Hematopoietic multipotent progenitor cell (in vitro differentiated cells): ENCODE data around the gene PROZ. TPM values are rescaled to one million over a fixed set of nuclear protein-coding genes. Genes with fewer than 3 reads are reported as not detected.

Experiments
- DNase-seq, 3 donors: peaks; one replicate each; pipeline ENCODE4 v3.0.0-alpha.2; 2011 to 2015; ENCODE audit warnings: low read depth in 2 of 3, low spot score in 2 of 3
- total RNA-seq: library from RNA; depleted of rRNA; stranded (reverse); fragments of >200 nt; gene quantifications from one replicate; pipeline ENCODE4 v1.2.3, GENCODE V29; 2012

PROZ gene
- total RNA-seq, 1 donor, result not detected

DNA sequence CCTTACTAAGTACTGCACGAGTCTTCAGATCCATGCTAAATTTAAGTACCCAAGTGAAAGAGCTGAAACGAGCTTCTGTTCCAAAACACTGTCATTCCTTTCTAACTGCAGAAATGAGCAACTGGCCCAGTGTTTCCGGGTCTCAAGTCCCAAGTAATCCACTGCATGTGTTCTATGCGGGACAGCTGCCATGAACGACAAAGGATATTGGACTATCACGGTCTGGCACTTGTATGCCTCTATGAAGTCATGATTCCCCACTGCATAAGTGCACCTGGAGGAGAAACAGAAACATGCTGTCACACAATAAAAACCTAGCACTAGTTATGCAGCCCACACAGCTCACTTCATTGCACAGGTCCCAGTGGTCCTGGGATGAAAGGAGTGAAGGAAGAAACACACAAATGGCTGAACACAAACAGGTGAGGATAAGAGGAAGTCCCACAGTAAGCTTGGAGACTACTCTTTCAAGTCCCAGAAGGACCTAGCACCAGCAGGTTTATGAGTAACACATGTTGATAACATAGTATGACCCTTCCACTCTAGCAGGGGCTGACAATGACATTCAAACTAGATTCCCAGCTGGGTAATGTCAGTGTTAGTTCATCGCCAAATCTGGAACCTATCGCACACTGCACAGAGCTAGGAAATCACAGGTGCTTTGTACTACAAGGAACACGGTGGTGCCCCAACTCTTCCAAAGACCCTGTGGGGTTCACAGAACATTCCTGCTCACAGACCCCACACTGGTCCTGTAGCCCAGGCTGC lies 38.7 kb downstream of the PROZ start:
- DNase-seq, result no peak

DNA sequence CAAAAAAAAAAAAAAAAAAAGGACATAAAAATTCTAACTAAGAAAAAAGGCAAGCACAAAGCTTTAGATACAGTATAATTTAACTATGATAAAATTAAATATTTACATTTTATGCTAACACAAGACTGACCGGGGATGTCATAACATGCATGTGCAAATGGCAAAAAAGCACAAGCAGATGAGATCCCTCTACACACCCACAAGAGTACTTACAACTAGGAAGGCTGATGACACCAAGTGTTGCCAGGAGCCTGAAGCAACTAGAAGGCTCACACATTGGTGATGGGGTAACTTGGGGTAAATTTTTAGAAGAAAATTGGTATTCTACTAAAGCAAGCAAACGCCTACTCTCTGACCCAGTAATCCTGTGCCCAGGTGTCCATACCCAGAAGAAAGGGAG lies 43.4 kb downstream of the PROZ start:
- no peak for DNase-seq

DNA sequence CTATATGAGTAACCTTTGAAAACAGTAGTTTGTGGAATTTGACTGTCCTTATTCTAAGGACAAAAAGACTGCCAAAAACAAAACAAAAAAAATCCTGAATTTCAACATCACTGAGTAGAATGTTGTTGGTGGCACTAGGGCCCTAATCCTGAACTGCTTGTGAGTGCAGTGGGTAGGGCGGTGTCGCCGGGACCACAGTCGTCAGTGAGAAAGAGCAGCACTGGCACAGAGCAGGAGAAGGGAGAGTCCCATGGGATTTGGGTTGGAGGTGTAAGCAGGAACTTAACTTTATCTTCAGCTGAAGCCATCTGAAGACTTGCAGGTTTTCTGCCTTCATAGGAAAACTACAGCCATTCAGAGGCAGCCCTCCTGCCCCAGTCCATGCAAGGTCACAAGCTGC lies 44.5 kb downstream of the PROZ start:
- DNase-seq, result no peak

DNA sequence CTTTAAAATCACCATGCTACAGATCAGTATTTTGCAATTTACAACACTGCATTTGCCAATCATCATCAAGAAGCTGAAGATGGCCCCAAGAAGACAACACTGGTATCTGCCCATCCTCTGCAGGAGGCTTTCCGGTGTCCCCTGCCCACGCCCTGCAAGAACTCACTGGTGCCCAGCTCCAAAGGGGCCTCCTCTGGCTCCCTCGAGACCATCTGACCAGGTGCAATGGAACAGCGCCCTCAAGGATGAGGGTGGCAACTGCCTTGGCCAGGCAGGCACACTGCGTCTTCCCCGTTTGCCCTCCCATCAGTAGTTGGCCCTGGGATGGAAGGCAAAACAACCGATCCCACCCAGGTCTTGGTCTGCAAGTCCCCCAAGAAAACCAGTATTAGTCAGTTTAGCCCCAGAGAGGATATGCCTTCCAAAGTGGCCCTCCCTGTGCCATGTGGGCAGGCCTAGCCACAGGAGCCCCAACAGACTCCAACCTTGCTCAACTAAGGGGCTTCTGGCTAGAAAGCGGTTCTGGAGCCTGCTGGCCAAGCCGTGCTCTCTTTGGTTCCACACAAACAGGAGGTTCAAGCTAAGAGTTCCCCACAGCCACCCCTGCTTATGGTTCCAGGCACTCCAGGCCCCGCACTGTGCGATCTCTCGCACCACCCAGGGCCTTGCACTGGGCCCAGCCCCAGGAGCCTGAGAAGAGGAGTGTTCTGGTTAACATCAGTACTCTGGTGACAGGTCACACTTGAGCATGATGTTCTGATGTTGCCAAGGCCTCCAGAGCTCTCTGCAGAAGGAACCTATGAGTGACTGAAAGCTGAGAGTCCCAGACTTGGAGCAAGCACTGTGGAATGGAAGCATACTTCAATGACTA lies 45.3 kb downstream of the PROZ start:
- DNase-seq, result no peak

DNA sequence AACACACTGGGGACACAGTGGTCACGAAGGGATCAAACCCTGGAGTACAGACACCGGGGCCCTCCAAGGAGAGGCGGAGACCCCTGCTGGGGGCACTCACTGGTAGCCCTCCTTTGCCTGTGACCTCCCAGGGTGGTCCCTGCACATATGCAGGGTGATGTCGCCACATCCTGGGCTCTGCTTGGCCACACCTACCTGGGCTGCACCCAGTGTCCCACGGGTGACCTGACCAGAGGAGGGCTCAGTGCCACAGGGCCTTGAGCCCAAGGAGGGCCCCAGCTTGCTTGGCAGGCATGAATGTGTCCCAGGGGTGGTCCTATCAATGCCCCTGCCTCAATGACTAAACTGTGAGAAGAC lies 45.9 kb downstream of the PROZ start:
- no peak for DNase-seq

DNA sequence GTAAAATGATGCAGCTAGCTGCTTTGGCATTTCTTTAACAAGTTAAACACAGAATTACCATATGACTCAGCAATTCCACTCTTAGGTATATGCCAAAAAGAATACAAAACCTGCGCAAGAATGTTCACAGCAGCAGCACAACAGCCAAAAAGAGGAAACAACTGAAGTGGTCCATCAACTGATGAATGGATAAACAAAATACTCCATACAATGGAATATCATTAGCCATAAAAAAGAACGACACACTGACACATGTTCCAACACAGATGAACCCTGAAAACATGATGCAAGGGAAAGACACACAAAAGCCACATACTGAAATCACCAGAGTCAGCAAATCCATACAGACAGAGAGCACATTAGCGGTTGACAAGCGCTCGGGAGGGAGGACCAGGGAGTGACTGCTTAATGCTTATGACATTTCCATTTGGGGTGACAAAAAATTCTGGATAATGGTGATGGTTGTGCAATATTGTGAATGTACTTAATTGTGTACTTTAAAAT lies 47.0 kb downstream of the PROZ start:
- peak in 1 of 3 donors; percentile 58 for DNase-seq

DNA sequence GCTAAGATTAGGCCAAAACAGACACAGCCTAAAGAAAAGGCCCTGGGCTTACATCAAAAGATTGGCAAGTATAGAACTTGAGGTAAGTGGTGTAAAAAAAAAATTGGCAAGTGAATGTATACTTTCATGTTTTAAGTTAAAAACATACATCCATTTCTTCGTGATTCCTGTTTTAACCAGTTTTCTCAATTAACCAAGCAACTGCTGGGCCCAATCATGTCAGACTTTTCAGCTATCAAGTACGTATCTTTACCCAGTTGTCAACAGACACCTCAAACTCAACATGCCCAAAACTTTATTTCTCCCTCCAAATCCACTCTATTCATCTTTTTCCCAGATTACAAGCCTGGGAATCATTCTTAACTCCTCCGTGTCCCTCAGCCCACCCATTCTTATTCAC lies 49.0 kb downstream of the PROZ start:
- no peak for DNase-seq

DNA sequence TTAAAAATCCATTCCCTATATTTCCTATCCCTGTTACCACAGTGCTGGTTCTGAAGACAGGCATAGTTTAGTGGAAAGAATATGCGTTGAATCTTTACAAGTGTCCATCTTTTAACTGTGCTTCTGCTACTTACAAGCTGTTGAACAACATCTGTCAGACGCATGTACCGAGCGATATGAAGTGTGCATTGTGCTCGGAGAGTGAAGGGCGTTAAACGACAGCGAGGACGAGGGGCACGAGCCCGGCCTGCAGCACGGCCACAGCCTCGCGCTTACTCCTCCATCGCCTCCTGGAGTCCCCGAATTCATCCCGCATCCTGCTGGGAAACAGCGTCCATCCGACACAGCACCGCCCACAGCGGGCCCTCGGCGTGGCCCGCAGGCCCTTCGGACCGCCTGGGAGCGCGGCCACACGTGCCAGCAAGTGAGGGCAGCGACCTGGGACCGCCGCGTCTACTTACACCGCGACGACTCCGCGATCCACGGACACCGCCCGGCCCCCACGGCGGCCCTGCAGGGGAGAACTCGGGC lies 49.5 kb downstream of the PROZ start:
- peak; percentile 13 to 39 (median 17) for DNase-seq

DNA sequence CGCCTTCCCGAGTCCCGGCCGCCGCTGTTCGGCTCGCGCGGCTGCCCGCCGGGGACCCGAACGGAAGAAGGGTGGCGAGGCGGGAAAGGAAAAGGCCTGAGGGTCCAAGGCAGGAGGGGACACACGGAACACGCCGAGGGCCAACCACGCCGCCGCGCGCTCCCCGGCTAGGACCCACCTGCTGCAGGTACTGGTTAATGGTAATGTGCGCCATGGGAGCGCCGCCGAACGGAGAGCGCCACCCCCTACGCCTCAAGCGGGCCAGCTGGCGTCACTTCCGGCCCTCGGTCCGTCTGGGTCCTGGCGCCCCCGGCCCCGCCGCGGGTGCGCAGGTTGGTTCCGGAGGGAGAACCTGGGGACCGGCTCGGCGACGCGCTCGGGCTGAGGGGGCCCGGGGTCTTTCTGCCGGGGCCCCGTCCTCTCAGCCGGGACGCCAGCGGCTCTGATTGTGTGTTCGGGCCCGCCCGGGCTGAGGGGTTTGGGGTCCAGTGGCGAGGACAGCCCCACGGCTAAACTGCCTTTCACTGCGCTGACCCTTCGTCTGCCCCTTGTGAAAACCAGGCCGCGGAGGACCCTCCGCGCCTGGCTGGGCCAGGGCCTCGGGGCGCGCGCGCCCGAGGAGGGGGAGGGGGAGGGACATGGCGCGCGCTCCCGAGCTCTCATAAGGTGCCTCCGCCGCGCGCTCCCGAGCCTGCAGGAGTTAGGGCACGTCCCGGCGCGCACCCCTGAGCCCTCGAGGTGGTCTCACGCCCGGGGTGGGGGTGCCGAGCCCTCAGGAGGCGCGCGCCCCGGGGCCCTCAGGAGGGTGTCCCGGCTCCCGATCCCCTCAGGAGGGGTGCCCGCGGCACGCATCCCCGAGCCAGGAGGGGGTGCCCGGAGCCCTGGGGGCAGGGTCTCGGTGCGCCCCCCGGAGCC lies 50.2 kb downstream of the PROZ start, which contains the start of gene PCID2:
Gene PCID2 (minus strand): TSS at position 249 of the 915 bp plus-strand sequence. CDS start 35 bp downstream, at position 214.
- DNase-seq, result peak; percentile 86 to 94 (median 90)

DNA sequence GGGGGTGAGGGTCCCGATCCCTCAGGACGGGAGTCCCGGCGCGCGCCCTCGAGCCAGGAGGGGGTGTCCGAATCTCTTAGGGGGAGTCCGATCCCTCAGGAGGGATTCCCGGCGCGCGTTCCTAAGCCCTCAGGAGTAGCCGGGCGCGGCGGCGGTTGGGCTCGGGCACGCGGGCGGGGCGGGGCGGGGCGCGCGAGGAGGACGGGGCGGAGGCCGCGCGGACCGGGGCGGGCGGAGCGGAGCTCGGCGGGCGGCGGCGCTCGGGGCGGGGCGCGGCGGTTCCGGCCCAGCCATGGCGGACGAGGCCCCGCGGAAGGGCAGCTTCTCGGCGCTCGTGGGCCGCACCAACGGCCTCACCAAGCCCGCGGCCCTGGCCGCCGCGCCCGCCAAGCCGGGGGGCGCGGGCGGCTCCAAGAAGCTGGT lies 50.9 kb downstream of the PROZ start, which contains the start of gene CUL4A:
Gene CUL4A (plus strand): TSS at position 278 of the 423 bp plus-strand sequence. CDS start 15 bp downstream, at position 293.
- DNase-seq, result peak; percentile 46 to 68 (median 60)

DNA sequence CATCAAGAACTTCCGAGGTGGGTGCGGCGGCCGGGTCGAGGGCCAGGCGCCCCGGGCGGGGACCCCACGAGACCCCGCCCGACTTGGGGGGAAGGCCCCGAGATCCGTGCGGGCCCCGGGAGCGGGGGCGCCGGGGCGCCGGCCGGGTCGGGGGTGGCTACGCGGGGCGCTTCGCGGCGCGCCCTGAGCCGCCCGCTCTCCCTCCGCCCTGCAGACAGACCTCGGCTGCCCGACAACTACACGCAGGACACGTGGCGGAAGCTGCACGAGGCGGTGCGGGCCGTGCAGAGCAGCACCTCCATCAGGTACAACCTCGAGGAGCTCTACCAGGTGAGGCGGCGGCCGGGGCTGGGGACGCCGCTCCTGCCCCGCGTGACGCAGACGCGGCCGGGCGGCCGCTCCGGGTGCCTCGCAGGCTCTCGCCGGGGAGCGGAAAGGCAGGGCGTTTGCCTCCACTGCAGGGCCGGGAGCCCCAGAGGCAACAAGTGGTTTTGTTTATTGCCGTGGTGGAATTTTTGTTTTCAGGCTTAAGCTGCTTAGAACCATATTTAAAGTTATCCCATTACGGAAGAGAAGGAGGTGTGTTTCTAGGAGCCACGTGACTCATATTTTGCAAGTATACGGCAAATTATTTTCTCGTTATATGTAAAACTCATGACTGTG lies 51.4 kb downstream of the PROZ start:
- peak; percentile 59 to 77 (median 69) for DNase-seq

DNA sequence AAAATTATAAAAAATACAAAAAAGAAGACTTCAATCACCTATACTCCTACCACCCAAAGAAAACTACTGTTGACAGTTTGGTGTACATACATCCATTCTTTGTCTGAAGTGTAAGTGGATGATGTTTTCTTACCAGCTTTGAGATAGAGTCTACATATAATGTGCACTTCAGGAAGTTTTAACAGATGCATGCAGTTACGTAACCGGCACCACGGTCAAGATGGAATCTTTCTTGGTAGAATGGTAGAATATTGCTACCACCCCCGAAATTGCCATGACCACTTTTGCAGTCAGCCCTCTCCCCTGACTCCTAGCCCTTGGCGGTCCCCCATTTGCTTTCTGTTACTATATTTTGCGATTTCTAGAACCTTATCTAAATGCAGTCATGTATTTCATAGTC lies 52.4 kb downstream of the PROZ start:
- DNase-seq, result no peak

DNA sequence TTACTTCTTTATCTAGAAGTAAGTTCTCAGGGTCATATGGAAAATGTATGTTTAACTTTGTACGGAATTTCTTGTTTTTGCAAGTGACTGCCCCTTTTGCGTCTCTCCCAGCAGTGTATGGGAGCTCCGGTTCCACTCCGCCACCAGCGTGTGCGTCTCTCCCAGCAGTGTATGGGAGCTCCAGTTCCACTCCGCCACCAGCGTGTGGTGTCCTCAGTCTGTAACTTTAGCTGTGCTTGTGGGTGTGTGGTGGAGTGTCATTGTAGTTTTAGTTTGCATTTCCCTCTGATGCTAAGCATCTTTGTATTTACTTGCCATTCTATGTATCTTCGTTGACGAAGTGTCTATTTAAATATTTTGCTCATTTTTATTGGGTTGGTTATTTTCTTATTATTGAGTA lies 53.3 kb downstream of the PROZ start:
- peak in 2 of 3 donors; percentile 40 to 44 for DNase-seq

DNA sequence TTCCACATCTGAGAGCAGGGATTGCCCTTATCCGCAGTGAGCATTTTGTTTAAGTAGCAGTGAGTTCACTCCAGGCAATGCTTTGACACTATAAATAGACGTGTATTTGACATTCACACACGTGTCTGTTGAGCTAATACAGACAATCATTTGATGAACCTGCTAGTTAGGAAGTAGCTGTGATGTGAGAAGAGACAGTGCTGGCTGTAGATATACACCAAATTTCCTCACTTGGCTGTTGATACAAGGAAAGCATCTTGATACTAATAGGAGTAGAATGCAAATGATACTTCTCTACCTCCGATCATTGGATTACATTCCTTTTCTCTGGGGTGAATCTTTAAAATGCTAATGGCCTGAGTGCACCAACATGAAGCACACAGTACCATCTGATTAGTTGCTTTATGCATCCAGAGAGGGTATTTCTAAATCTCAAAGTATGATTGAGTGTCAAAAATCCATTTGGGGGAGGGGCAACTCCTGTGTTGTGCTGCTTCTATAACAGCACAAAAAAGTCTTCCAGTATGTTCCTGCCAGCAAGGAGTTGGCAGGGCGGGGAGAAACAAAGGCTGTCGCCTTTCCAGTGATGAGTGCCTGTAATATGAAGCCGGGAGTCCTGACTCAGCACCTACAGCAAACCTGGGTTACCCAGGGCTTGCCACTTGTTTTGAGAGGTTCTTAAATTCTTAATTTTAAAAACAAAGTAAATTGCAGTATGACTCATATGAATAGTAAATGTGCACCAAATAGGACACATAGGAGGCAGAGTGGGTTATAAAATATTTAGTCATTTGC lies 58.0 kb downstream of the PROZ start:
- no peak for DNase-seq

DNA sequence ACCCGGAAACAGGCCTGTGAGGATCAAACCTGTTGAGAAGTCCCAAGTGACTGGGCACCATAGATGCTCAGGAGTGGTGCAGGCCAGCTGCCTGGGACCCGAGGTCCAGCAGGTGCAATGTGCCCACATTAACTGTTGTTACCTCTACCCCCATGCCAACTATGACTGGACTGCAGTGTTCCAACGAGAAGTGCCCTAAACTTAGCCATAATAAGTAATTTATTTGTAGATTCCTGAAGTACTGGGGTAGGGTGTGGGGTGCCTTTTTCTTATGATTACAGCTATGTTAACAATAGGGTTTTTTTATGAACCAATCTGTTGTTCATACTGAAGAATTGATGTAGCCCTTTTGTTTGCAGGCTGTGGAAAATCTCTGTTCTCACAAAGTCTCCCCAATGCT lies 60.1 kb downstream of the PROZ start:
- DNase-seq, result no peak

DNA sequence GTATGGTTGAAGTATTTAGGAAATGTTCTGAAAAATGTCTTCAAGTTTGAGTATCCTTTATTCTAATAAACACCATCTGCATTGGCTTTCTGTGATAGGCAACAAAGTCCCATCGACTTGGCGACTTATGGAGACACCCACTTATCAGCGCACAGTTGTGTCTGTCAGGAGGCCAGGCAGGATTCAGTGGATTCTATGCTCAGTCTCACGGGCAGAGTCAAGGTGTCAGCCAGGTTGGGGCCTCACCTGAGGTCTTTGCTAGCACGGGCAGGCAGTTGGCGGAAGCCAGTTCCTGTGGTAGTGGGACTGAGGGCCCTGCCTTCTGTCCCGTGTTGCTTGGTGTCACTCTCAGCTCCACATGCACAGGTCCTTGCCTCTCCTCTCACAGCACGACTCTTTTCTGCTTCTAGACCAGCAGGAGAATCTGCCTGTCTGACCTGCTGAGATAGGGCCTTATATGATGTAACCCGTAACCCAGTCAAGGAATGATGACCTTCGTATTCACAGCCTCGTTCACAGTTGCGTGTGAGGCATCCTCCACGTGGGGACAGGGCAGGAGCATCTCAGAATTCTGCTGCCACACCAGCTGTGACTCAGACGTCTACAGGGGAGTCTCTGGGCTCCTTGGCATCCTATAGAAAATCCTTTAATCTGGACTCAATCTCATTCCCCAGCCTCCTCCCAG lies 61.0 kb downstream of the PROZ start:
- no peak for DNase-seq

DNA sequence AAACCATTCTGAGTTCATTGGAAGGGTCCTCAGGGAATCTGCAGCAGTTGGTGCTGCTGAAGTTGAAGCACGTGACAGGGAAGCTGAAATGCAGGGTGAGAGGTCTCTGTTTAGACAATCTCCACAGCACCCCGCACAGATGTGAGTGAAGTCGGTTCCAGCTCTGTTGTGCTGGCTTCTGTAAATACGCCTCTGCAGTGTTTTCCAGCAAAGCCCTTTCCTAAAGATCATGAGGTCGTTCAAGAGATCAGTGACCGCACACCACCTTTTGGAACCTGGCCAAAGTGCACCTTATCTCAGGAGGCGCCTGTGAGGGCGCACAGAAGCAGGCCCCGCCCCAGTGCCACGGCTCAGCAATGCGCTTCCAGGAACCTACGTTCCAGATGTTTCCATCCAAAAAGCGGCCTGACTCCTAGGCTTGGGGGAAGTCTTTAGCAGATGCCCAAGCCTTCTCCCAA lies 61.7 kb downstream of the PROZ start:
- DNase-seq, result no peak

DNA sequence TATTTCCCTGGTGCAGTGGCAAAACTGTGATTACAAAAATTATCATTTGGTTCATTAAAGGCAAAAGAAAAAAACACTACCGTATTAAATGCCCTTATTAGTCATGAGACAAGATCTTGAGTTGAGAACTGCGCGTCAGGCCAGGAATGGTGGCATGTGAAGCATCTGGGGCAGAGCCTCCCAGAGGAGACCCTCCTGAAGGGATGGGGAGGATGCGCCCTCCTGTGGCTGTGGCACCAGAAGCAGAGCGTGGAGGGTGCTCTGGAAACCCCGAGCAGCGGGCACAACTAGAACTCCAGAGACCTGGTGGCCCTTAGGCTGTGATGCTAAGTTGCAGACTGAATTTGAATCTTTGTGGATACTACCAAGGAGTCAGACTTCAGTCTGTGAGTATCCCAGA lies 62.4 kb downstream of the PROZ start:
- no peak for DNase-seq
